GM20431 (cell line): Measurements from ENCODE around the gene NFATC2.
"Not testable (repeated sequence)": the region's sequence is repeated elsewhere in the genome, so short reads cannot be mapped to it uniquely, and the experiment has no call there.

Experiments used
- in situ Hi-C: fragments of 300-500 bp; cut with MseI, MboI; formaldehyde crosslinking; loops from one replicate; pipeline ENCODE4 v1.15.0; 2020; ENCODE audit warnings: low sequenced_read_pairs; ENCODE audit not compliant: unreplicated experiment

NFATC2 gene

DNA sequence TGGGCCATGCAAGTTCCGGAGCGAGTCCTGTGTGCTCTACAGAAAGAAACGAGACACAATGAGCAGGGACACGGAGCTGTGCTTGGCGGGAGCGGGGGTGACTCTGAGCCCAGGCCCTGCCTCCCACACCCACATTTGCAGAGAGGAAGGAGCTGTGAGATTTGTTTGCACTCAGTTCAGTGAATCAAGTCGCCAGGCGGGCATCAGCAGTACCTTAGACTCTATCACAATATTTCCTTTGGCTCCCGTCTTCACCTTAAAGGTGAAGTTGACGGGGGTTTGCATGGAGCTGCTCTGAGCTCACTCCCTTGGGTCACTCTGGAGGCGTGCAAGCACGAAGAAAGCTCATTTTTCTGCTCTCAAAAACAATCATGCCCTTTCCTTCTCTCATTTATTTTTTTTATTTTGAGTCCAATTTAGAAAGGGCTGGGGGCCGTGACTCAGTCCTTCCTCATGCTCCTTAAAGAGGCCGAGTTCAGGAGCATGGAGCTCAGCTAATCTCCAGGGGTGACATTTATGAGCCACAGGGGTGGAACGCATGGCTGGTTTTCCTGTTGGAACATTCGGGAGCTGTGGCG lies 188.2 kb downstream of the NFATC2 start:
- in situ Hi-C loops, result no loop called here

GRCh38 chr20:51353491-51353890 lies 189.0 kb downstream of the NFATC2 start:
- in situ Hi-C loops, result no loop called here

DNA sequence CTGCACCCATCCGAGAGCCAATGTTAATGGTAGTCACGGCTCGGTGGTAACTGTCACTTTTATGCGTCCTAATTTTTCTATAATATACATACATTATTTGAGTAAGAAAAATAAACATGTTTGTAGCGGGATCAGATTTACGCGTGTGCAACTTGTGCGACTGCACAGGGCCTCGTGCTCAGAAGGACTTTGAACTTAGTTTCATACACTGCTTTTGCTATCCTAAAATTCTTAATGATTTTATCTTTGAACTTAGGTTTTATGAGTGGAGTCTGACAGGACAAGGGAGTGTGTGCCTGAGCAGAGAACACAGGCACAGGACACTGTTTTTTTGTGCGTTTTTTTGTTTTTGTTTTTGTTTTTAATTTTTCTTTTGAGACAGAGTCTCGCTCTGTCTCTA lies 189.7 kb downstream of the NFATC2 start:
- in situ Hi-C loops, result no loop called here

DNA sequence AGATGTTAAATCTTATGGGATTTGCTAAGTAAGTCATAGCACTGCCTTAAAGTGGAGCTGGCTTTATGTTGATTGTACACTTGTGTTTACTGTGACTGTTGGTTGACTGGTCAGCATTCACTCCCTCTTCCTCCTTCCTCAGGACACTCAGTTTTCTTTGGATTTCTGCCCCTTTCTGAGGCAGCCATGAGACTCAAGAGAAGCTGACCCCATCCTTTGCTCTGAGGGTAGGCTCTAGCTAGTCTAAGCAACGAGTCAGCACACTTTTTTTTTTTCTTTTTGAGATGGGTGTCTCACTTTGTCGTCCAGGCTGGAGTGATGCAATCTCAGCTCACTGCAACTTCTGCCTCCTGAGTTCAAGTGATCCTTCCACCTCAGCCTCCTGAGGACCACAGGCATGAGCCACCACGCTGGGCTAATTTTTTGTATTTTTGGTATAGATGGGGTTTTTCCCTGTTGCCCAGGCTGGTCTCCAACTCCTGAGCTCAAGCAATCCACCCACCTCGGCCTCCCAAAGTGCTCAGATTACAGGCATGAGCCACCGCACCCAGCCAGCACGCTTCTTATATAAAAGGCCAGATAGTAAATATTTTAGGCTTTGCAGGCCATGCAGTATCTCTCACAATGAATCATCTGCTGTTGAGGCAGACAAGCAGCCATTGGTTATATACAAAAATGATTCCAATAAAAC lies 191.4 kb downstream of the NFATC2 start:
- in situ Hi-C loops, result no loop called here

GRCh38 chr20:51348876-51349275 lies 193.6 kb downstream of the NFATC2 start:
- in situ Hi-C loops, result no loop called here

- in situ Hi-C loops, result no loop called here
Measured at GRCh38 chr20:51347831-51348230, 194.7 kb downstream of the NFATC2 start.

DNA sequence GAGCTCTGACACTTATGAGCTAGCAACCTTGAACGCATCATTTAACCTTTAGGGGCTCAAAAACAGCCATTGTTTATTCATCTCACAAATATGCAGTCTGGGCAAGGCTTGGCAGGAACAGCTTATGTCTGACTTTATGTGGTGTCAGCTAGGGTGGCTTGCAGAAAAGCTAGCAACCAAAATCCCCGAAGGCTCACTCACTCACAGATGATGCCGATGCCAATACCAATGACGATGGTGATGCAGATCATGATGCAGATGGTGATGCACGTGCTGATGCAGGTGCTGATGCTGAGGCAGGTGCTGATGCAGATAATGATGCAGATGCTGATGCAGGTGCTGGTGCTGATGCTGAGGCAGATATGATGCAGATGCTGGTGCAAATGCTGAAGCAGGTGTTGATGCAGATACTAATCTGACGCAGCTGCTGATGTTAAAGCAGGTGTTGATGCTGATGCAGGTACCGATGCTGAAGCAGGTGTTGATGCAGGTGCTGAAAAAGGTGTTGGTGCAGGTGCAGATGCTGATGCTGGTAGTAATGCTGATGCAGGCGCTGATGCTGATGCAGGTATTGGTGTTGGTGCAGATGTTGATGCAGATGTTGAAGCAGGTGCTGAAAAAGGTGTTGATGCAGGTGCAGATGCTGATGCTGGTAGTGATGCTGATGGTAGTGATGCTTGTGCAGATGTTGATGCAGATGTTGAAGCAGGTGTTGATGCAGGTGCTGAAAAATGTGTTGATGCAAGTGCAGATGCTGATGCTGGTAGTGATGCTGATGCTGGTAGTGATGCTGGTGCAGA lies 195.6 kb downstream of the NFATC2 start:
- in situ Hi-C loops, result no loop called here

GRCh38 chr20:51345601-51346101 lies 196.9 kb downstream of the NFATC2 start:
- in situ Hi-C loops, result no loop called here

DNA sequence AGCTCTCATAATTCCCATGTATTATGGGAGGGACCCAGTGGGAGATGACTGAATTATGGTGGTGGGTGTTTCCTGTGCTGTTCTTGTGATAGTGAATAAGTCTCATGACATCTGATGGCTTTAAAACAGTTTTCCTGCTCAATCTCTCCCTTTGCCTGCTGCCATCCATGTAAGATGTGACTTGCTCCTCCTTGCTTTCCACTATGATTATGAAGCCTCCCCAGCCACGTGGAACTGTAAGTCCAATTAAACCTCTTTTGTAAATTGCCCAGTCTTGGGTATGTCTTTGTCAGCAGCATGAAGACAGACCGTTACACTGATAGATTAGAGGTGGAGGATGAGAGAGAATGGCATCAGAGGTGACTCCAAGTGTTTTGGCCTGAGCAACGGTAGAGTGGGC lies 198.7 kb downstream of the NFATC2 start:
- in situ Hi-C loops, result not testable (repeated sequence)

DNA sequence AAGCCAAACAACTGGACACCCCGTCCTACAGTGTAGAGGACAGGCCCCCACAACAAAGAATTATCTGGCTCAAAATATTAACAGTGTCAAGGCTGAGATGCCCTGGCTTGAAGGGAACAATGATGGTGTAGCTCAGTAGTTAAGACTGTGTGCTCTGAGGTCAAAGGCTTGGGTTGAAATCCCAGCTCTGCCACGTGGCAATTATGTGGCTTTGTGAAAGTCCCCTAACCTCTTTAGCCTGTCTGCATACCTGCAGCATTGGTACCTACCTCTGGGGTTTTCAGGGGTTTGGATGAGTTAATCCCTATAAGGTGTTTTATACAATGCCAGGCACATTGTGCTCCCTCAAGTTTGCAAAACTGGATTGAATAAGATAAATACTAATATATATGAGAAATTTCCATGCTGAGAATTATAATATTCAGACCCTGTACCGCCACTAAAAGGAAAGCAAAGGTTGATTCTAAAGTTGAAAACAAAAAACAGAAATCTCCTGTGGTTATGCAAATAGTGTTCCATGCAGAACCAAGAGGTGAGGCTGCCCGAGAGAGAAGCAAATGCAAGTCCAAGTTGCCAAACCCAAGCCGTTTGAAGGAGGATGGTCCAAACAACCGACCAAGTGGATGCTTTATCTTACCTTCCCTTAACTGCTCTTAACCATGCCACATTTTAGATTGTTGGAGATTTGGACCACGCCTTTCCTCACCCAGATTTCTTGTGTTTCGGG lies 199.8 kb downstream of the NFATC2 start:
- in situ Hi-C loops, result no loop called here

GRCh38 chr20:51341581-51341980 lies 200.9 kb downstream of the NFATC2 start:
- in situ Hi-C loops, result no loop called here

DNA sequence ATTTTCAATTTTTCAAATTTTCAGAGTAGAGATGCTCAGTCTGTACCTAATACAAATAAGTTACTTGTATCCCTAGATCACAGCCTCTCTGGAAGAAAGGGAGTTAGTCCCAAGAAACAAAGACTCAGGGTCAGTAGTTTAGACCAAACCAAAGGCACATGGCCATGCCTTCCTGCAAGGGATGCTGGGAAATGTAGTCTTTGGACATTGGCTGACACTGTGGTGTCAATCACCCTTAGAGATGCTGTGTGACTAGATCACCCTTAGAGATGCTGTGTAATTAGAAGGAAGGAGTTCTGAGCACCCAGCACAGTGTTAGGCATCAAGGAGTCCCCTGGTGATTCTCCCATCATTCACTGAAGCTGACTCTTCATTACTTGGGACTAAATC lies 202.1 kb downstream of the NFATC2 start:
- in situ Hi-C loops, result no loop called here

DNA sequence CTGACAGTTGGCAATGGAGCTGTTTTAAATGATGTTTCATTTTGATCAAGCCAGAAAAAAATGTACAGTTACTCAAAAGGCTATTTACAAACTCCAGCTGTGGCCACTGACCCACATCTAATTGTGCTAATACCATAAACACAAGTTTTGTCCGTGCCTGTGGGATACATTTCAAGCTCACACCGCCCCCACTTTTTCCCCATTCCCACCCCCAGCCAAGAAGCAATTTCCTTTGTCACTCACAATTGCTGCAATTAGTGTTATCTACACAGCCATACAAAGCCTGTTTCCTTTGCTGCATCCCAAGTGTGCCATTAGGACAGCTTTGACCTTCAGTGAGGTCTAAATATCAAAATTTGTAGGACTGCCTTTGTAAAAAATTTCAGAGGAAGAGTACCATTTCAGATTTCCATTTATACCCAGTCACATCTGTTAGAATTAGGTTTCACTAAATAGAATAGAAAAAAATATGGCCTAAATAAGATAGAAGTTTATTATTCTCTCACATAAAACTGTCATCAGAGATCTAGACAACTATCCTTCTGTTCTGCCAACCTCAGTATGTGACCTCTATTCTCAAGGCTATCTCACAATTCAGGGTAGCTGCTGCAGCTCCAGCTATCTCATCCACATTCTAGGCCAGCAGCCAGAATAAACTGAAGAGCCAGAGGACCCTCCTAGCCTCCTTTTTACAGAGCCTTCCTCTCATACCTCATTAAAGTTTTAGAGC lies 202.6 kb downstream of the NFATC2 start:
- in situ Hi-C loops, result no loop called here

- in situ Hi-C loops, result no loop called here
Measured at GRCh38 chr20:51338692-51339440, 203.7 kb downstream of the NFATC2 start.

DNA sequence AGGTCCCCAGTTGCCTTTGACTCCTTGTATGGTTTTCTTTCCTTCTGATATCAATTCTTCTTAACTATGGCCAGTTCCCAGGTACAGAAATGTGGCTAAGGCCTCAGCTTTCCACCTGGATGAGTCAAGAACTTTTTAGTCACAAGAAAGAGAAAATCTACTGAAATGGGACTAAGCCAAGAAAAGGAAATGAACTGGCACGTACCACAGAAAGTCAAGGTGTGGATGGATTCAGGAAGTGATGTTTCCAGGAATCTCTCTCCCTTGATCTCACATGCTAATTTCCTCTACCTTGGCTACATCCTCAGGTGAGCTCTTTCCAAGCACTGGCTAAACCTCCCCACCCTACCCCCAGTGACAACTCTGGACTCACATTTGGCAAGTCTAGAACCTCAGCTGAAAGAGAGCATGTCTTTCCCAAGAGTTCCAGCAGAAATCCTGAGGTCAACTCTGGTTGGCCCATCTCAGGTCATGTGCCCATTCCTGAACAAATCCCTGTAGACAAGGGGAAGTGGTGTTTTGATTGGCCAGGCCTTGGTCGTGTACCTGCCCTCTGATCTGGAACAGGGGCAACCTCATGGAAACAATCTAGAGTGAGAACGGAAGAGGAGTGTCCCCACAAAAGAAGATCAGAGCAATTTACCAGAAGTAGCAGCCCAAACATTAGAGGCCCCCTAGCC lies 205.3 kb downstream of the NFATC2 start:
- in situ Hi-C loops, result no loop called here
